Measurements from ENCODE around the gene PCDH1. TPM values are rescaled to one million over a fixed set of nuclear protein-coding genes. Genes with fewer than 3 reads are reported as not detected.

Gene PCDH1
- total and polyA plus RNA-seq, 2 of the 8 experiments (the other 6 are each of a cell fraction or from before 2014, with no cell fraction given), result 101 to 102 TPM

GRCh38 chr5:141878711-141879425 lies 658 bp upstream of the PCDH1 start (continued):
- TF ChIP-seq RAD21 (IDR thresholded peaks at IDR 0.05 in 1 of 2, conservative IDR thresholded peaks at IDR 0.05 in 1 of 2; ENCODE audit: low read depth in 2 of 2, low read length in 2 of 2) (peak; percentile 92 to 94), MAFK (IDR thresholded peaks at IDR 0.05; ENCODE audit: low read depth, low read length) (no peak), ATF3 (IDR thresholded peaks at IDR 0.05; ENCODE audit: insufficient read depth, low read depth, low read length) (no peak), TCF12 (IDR thresholded peaks at IDR 0.05; ENCODE audit: low read depth, low read length) (no peak), EP300 (IDR thresholded peaks at IDR 0.05; ENCODE audit: borderline replicate concordance in 1 of 2, low read depth in 2 of 2, low read length in 2 of 2) (no peak), SRF (IDR thresholded peaks at IDR 0.05; ENCODE audit: low read depth, low read length) (no peak), BACH1 (IDR thresholded peaks at IDR 0.05; ENCODE audit: low read length) (no peak), PHF8 (conservative IDR thresholded peaks at IDR 0.05; ENCODE audit: low read depth, low read length) (no peak), RNF2 (IDR thresholded peaks at IDR 0.05; ENCODE audit: borderline replicate concordance, low read depth, low read length, missing control alignments, poor library complexity, severe bottlenecking) (peak; percentile 2), EGR1 (IDR thresholded peaks at IDR 0.05; ENCODE audit: borderline replicate concordance, low read depth, low read length) (no peak), POU5F1 (IDR thresholded peaks at IDR 0.05; ENCODE audit: low read depth, low read length) (no peak), RXRA (IDR thresholded peaks at IDR 0.05; ENCODE audit: insufficient read depth, low read depth, low read length) (no peak), TBP (IDR thresholded peaks at IDR 0.05; ENCODE audit: low read depth, low read length) (no peak), CBX8 (IDR thresholded peaks at IDR 0.05; ENCODE audit: borderline replicate concordance, low read depth, low read length) (no peak), CTCF (IDR thresholded peaks at IDR 0.05; ENCODE audit: control extremely low read depth in 1 of 3, insufficient read depth in 1 of 3, low read depth in 1 of 3, low read length in 3 of 3) (peak in 2 of 3 experiments; percentile 87 to 98; a peak in 3 of 4 replicates), CTBP2 (IDR thresholded peaks at IDR 0.05; ENCODE audit: borderline replicate concordance, insufficient read depth, insufficient read length, low read length) (no peak), GTF2F1 (IDR thresholded peaks at IDR 0.05; ENCODE audit: borderline replicate concordance, low read depth, low read length) (no peak)
- TF ChIP-seq, protein P1, sequence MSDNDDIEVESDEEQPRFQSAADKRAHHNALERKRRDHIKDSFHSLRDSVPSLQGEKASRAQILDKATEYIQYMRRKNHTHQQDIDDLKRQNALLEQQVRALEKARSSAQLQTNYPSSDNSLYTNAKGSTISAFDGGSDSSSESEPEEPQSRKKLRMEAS (IDR thresholded peaks at IDR 0.05), result peak; percentile 71

Data from H1 (cell line).